B cell (primary cell): ENCODE results near the gene PDLIM1. TPM values are rescaled to one million over a fixed set of nuclear protein-coding genes. Genes with fewer than 3 reads are reported as not detected.

Experiments
- ATAC-seq: fragments of 200-7000 bp; cut with Tn5 transposase; one replicate; pipeline ENCODE4 v1.10.0; 2021; ENCODE audit warnings: low read depth, mild to moderate bottlenecking, moderate number of reproducible peaks, moderate library complexity
- CTCF ChIA-PET: fragments of 350-600 bp; sonication (Branson Sonifier 250); formaldehyde crosslinking; loops from one replicate; lab custom pipeline; 2021; ENCODE audit warnings: antibody characterized with exemption, inconsistent platforms; lab: Charles Lee
- POLR2A ChIA-PET: fragments of 350-600 bp; sonication (Branson Sonifier 250); formaldehyde crosslinking; loops from one replicate; lab custom pipeline; 2021; ENCODE audit warnings: antibody characterized with exemption; lab: Charles Lee
- DNase-seq: peaks from one replicate; pipeline ENCODE4 v3.0.0; 2013
- H2AFZ ChIP-seq: 2 replicates; pipeline ENCODE4 v1.6.1; 2012; ENCODE audit warnings: mild to moderate bottlenecking, low read depth, low read length; ENCODE audit not compliant: insufficient read depth, poor library complexity, severe bottlenecking
- H3K27ac ChIP-seq, 2 donors: 1 replicate in 1 of 2; 2 replicates in 1 of 2; pipeline ENCODE4 v1.5.1; 2012 to 2013; ENCODE audit warnings: low read length in 2 of 2, mild to moderate bottlenecking in 2 of 2, moderate library complexity in 1 of 2
- H3K27me3 ChIP-seq, 4 experiments: fragments of 200-600 bp in 1 of 4; sonication (generic) in 1 of 4; replicated peaks in 1 of 4; 1 replicate in 2 of 4; 2 replicates in 2 of 4; pipeline versions ENCODE4 v1.6.1 to v1.7.0; 2013 to 2016; ENCODE audit warnings: low read length in 3 of 4, mild to moderate bottlenecking in 2 of 4, mixed read lengths in 1 of 4, moderate library complexity in 1 of 4; ENCODE audit not compliant: insufficient read depth in 4 of 4, control insufficient read depth in 3 of 4; ENCODE audit errors: control extremely low read depth in 1 of 4
- H3K36me3 ChIP-seq, 2 experiments: replicated peaks in 1 of 2; 1 replicate in 1 of 2; 2 replicates in 1 of 2; pipeline versions ENCODE4 v1.6.1 to v1.7.1; 2013; ENCODE audit warnings: low read length in 1 of 2; ENCODE audit not compliant: insufficient read depth in 2 of 2, control insufficient read depth in 1 of 2; ENCODE audit errors: control extremely low read depth in 1 of 2, extremely low read depth in 1 of 2
- H3K4me1 ChIP-seq, 2 donors: fragments of 200-600 bp in 1 of 2; sonication (generic) in 1 of 2; 1 replicate in 1 of 2; 2 replicates in 1 of 2; pipeline versions ENCODE4 v1.5.1 to v1.6.1; 2013 to 2017; ENCODE audit warnings: low read length in 2 of 2; ENCODE audit not compliant: control insufficient read depth in 2 of 2, insufficient read depth in 2 of 2
- H3K4me2 ChIP-seq: replicated peaks from 2 replicates; pipeline ENCODE3; 2012; ENCODE audit warnings: mild to moderate bottlenecking, low read depth, low read length; ENCODE audit not compliant: poor library complexity, severe bottlenecking
- H3K4me3 ChIP-seq, 5 experiments: fragments of 200-600 bp in 1 of 5; sonication (generic) in 1 of 5; 1 replicate in 3 of 5; 2 replicates in 2 of 5; pipeline versions ENCODE4 v1.5.1 to v1.7.0; 2011 to 2016; ENCODE audit warnings: low read length in 4 of 5, mild to moderate bottlenecking in 4 of 5, low read depth in 2 of 5, control low read depth in 1 of 5, moderate library complexity in 1 of 5; ENCODE audit not compliant: insufficient read depth in 1 of 5; ENCODE audit errors: control extremely low read depth in 1 of 5, extremely low read depth in 1 of 5
- H3K79me2 ChIP-seq: fragments of 200-600 bp; sonication (generic); one replicate; pipeline ENCODE4 v1.6.0; 2016; ENCODE audit warnings: low read length; ENCODE audit not compliant: control insufficient read depth, insufficient read depth
- H3K9ac ChIP-seq: fragments of 200-600 bp; sonication (generic); 2 replicates; pipeline ENCODE4 v1.6.1; 2017; ENCODE audit warnings: mild to moderate bottlenecking, low read length, moderate library complexity
- H3K9me3 ChIP-seq, 3 donors: one replicate each; pipeline versions ENCODE4 v1.6.1 to v1.7.1; 2013; ENCODE audit warnings: low read length in 2 of 3; ENCODE audit not compliant: control insufficient read depth in 2 of 3, insufficient read depth in 1 of 3; ENCODE audit errors: control extremely low read depth in 1 of 3
- H4K20me1 ChIP-seq: 2 replicates; pipeline ENCODE4 v1.6.0; 2012; ENCODE audit warnings: mild to moderate bottlenecking, low read length; ENCODE audit not compliant: insufficient read depth, control insufficient read depth, poor library complexity, severe bottlenecking
- H3K27ac Mint-ChIP-seq: one replicate; pipeline ENCODE4 v1.8.0; 2021; ENCODE audit warnings: mixed read lengths
- H3K27me3 Mint-ChIP-seq: one replicate; pipeline ENCODE4 v1.8.0; 2021; ENCODE audit warnings: mixed read lengths
- H3K4me1 Mint-ChIP-seq: one replicate; pipeline ENCODE4 v1.8.0; 2021; ENCODE audit warnings: mixed read lengths
- H3K4me3 Mint-ChIP-seq: one replicate; pipeline ENCODE4 v1.8.0; 2021; ENCODE audit warnings: mixed read lengths
- H3K9me3 Mint-ChIP-seq: one replicate; pipeline ENCODE4 v1.8.0; 2022; ENCODE audit warnings: mixed read lengths; ENCODE audit not compliant: insufficient read depth
- EZH2 ChIP-seq: IDR thresholded peaks from 2 replicates; pipeline ENCODE4 v1.6.1; 2012; ENCODE audit warnings: borderline replicate concordance, low read depth, mild to moderate bottlenecking, moderate library complexity, low read length; ENCODE audit not compliant: insufficient read depth, poor library complexity, severe bottlenecking
- WGBS: methylation state at CpG from one replicate; pipeline ENCODE4 v1.1.5; 2013; ENCODE audit warnings: missing lambda C conversion rate; ENCODE audit not compliant: insufficient coverage; 5-methylcytosine and 5-hydroxymethylcytosine counted together
- intact Hi-C: fragments of 100-400 bp; cut with micrococcal nuclease; formaldehyde crosslinking; loops from one replicate; pipeline ENCODE4 v1.10.0; 2022
- polyA plus RNA-seq: library from polyadenylated mRNA; depleted of rRNA; stranded (reverse); fragments of >200 nt; gene quantifications from 2 replicates; pipeline ENCODE4 v1.2.3, GENCODE V29; 2012
- total RNA-seq, 2 donors: library from RNA; stranded (reverse); fragments of 120-200 nt in 1 of 2; gene quantifications; 1 replicate in 1 of 2; 2 replicates in 1 of 2; pipeline versions ENCODE4 v1.2.3 to v1.2.4, GENCODE V29; 2013 to 2022
- TF ChIP-seq, protein P1 (sequence below): fragments of 200-600 bp; IDR thresholded peaks from one replicate; pipeline ENCODE4 v1.8.0; 2022; ENCODE audit warnings: antibody characterized with exemption, mild to moderate bottlenecking

The PDLIM1 gene
- total and polyA plus RNA-seq, 2 donors (not counting 1 experiment from before 2014, with no cell fraction given) = 123 to 135 TPM

- peaks cover 0 to 4% (median 0%) of the 10 kb centered on the region in 4 experiments for H3K27me3 ChIP-seq
- no peaks in the 10 kb centered on the region for H3K36me3 ChIP-seq
- DNase-seq (no peak), ATAC-seq (no peak)
- H3K9me3 Mint-ChIP-seq = peaks cover 4% of the 10 kb centered on the region
- TF ChIP-seq, protein P1, sequence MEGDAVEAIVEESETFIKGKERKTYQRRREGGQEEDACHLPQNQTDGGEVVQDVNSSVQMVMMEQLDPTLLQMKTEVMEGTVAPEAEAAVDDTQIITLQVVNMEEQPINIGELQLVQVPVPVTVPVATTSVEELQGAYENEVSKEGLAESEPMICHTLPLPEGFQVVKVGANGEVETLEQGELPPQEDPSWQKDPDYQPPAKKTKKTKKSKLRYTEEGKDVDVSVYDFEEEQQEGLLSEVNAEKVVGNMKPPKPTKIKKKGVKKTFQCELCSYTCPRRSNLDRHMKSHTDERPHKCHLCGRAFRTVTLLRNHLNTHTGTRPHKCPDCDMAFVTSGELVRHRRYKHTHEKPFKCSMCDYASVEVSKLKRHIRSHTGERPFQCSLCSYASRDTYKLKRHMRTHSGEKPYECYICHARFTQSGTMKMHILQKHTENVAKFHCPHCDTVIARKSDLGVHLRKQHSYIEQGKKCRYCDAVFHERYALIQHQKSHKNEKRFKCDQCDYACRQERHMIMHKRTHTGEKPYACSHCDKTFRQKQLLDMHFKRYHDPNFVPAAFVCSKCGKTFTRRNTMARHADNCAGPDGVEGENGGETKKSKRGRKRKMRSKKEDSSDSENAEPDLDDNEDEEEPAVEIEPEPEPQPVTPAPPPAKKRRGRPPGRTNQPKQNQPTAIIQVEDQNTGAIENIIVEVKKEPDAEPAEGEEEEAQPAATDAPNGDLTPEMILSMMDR = no peak
- TF ChIP-seq EZH2 = no peak
- intact Hi-C loops = no loop called here
- peaks cover 16 to 22% of the 10 kb centered on the region in 2 donors for H3K4me1 ChIP-seq
- no peak overlapping the region for H3K27ac ChIP-seq
- H3K4me1 Mint-ChIP-seq = peaks cover 25% of the 10 kb centered on the region
- H3K27ac Mint-ChIP-seq = peak overlapping the region; percentile 51
- H3K27me3 Mint-ChIP-seq = no peaks in the 10 kb centered on the region
- no peaks in the 10 kb centered on the region for H3K9me3 ChIP-seq
- no peak overlapping the region for H3K4me2 ChIP-seq
- H4K20me1 ChIP-seq = no peaks in the 10 kb centered on the region
- CTCF ChIA-PET = interaction anchor here (1.3 to 2.8 kb wide), 2 partner anchors 13 to 54 kb away, joined by 6 to 15 read pairs; no protein-coding TSS in a partner anchor
- H2AFZ ChIP-seq = no peak overlapping the region
- 73% methylated on average over 4 of the region's 8 CpGs for WGBS
- H3K4me3 Mint-ChIP-seq = no peak overlapping the region
- POLR2A ChIA-PET = no interaction called here
- H3K9ac ChIP-seq = no peak overlapping the region
- no peaks in the 10 kb centered on the region for H3K79me2 ChIP-seq
- no peak overlapping the region for H3K4me3 ChIP-seq
Measured at GRCh38 chr10:95308389-95309302, 17.8 kb upstream of the PDLIM1 start.

DNA sequence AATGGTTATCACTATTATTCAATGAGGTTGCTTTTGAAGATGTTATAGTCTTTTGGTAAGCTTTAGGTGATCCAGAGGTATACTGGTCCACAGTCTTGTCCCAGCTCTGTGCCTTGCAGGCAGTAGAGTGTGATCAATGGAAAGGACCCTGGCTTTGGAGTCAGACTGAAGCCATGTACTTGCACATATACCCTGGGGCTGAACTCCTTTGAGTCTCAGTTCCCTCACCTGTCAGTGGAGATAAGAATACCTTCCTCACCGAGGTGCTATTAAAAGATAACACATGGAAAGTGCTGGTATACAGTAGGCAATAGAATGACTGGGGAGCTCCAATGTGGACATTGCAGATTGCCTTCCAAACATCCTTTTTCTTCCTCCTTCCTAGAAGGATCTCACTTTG is 16.0 kb upstream of the PDLIM1 start:
- H3K4me2 ChIP-seq = no peak overlapping the region
- H3K27me3 ChIP-seq = no peaks in the 10 kb centered on the region
- H3K4me1 ChIP-seq = peaks cover 16% of the 10 kb centered on the region in 2 donors
- DNase-seq (no peak), ATAC-seq (no peak)
- no peaks in the 10 kb centered on the region for H3K27me3 Mint-ChIP-seq
- POLR2A ChIA-PET = no interaction called here
- no peaks in the 10 kb centered on the region for H3K36me3 ChIP-seq
- H3K9me3 Mint-ChIP-seq = peaks cover 4% of the 10 kb centered on the region
- peaks cover 25% of the 10 kb centered on the region for H3K4me1 Mint-ChIP-seq
- intact Hi-C loops = no loop called here
- H3K9ac ChIP-seq = no peak overlapping the region
- CTCF ChIA-PET = no interaction called here
- H3K27ac ChIP-seq = no peak overlapping the region
- no peaks in the 10 kb centered on the region for H4K20me1 ChIP-seq
- TF ChIP-seq EZH2 = no peak
- TF ChIP-seq, protein P1 = no peak
- H3K9me3 ChIP-seq = no peaks in the 10 kb centered on the region
- no CpG with 5 or more reads among the region's 1 CpG for WGBS
- H3K79me2 ChIP-seq = no peaks in the 10 kb centered on the region
- H3K4me3 Mint-ChIP-seq = no peak overlapping the region
- H3K4me3 ChIP-seq = no peak overlapping the region
- H2AFZ ChIP-seq = no peak overlapping the region
- no peak overlapping the region for H3K27ac Mint-ChIP-seq
